GM21529 (cell line): ENCODE data around the gene TRIM9.
A peak's percentile ranks its signal among the peaks of the same experiment; 100 is the strongest.

Experiments
- ATAC-seq: cut with Tn5 transposase; IDR thresholded peaks from one replicate; pipeline ENCODE4 v1.9.1; 2021; ENCODE audit not compliant: unreplicated experiment

Gene TRIM9

GRCh38 chr14:51094901-51095853 lies at the start of gene TRIM9:
Gene TRIM9, minus strand, starts transcription at chr14:51095105. Its CDS starts 166 bp downstream, at chr14:51094939.
- peak; percentile 99 for ATAC-seq

GRCh38 chr14:51140856-51141255 lies 46.0 kb upstream of the TRIM9 start:
- no peak for ATAC-seq

GRCh38 chr14:51140338-51140737 lies 45.4 kb upstream of the TRIM9 start:
- no peak for ATAC-seq

GRCh38 chr14:51139121-51139681 lies 44.3 kb upstream of the TRIM9 start:
- no peak for ATAC-seq

GRCh38 chr14:51138404-51139103 lies 43.6 kb upstream of the TRIM9 start:
- ATAC-seq: no peak

GRCh38 chr14:51131516-51131915 lies 36.6 kb upstream of the TRIM9 start:
- no peak for ATAC-seq

- ATAC-seq: no peak
Observed at GRCh38 chr14:51129130-51129529, 34.2 kb upstream of the TRIM9 start.

- no peak for ATAC-seq
Observed at GRCh38 chr14:51124029-51124428, 29.1 kb upstream of the TRIM9 start.

GRCh38 chr14:51121096-51121495 lies 26.2 kb upstream of the TRIM9 start:
- no peak for ATAC-seq

GRCh38 chr14:51119411-51120051 lies 24.6 kb upstream of the TRIM9 start:
- no peak for ATAC-seq

- ATAC-seq: no peak
Observed at GRCh38 chr14:51118993-51119392, 24.1 kb upstream of the TRIM9 start.

GRCh38 chr14:51117593-51117992 lies 22.7 kb upstream of the TRIM9 start:
- ATAC-seq: no peak

GRCh38 chr14:51116682-51117081 lies 21.8 kb upstream of the TRIM9 start:
- ATAC-seq: no peak

- no peak for ATAC-seq
Observed at GRCh38 chr14:51109651-51110050, 14.7 kb upstream of the TRIM9 start.

- no peak for ATAC-seq
Observed at GRCh38 chr14:51107801-51108200, 12.9 kb upstream of the TRIM9 start.

GRCh38 chr14:51104467-51104866 lies 9.6 kb upstream of the TRIM9 start:
- no peak for ATAC-seq

GRCh38 chr14:51097287-51097686 lies 2.4 kb upstream of the TRIM9 start:
- no peak for ATAC-seq

- no peak for ATAC-seq
Observed at GRCh38 chr14:51096870-51097269, 2.0 kb upstream of the TRIM9 start.

- ATAC-seq: no peak
Observed at GRCh38 chr14:51095854-51096823, 1.2 kb upstream of the TRIM9 start.

GRCh38 chr14:51094282-51094821 lies 553 bp downstream of the TRIM9 start:
- ATAC-seq: no peak
